Measurements from ENCODE around the gene VPS13D.

DNA sequence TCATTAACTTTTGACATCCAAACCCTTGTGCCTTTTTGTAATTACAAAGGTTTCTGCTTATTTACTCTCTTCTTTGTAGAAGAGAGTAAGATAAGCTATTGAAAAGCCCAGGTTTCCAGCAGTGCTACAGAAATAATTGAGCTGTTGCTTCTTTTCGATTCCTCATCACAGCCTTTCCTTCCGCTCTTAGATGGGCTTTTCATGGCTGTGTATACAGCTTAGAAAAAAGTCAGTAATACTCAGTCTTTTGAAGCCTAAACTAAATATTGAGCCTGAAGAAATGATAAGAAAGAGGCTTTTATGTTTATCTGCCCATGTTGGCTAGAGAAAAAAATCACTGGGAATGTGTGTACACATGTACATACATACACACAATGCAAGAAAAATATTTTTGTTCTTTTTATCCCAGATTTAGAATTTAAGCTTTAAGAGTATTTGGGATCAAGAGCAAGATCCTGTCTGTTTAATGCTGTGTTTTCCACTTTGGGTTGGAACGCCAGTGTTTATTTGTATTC, 172.4 kb downstream of the VPS13D start:
- TF ChIP-seq, protein P1, sequence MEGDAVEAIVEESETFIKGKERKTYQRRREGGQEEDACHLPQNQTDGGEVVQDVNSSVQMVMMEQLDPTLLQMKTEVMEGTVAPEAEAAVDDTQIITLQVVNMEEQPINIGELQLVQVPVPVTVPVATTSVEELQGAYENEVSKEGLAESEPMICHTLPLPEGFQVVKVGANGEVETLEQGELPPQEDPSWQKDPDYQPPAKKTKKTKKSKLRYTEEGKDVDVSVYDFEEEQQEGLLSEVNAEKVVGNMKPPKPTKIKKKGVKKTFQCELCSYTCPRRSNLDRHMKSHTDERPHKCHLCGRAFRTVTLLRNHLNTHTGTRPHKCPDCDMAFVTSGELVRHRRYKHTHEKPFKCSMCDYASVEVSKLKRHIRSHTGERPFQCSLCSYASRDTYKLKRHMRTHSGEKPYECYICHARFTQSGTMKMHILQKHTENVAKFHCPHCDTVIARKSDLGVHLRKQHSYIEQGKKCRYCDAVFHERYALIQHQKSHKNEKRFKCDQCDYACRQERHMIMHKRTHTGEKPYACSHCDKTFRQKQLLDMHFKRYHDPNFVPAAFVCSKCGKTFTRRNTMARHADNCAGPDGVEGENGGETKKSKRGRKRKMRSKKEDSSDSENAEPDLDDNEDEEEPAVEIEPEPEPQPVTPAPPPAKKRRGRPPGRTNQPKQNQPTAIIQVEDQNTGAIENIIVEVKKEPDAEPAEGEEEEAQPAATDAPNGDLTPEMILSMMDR (IDR thresholded peaks at IDR 0.05): no peak
- TF ChIP-seq POLR2A (IDR thresholded peaks at IDR 0.05) (no peak), POLR2AphosphoS5 (IDR thresholded peaks at IDR 0.05) (no peak)
